ENCODE measurements around the gene ARMC5.

DNA sequence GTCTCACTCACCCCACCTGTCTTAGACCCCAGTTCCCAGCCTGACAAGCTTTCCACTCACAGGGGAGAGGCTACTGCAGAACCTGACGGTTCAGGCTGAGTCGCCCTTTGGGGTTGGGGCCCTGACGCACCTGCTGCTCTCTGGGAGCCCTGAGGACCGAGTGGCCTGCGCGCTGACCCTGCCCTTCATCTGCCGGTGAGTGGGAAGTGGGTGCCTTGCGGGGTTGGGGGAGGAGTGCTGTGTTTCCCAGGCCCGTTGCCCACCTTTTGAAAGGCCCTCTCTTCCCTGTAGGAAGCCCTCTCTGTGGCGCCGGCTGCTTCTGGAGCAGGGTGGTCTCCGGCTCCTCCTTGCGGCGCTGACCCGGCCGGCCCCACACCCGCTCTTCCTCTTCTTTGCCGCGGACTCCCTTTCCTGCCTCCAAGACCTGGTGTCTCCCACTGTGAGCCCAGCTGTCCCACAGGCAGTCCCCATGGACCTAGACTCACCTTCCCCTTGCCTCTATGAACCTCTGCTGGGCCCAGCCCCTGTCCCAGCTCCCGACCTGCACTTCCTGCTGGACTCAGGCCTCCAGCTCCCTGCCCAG is 6.6 kb downstream of the ARMC5 start:
- TF ChIP-seq CTCF (IDR thresholded peaks at IDR 0.05) (no peak), POLR2A (IDR thresholded peaks at IDR 0.05) (no peak), EP300 (IDR thresholded peaks at IDR 0.05) (no peak)

All from sigmoid colon (tissue), 4 donors.